Measurements from ENCODE around the gene CTNNA2.
"Not testable (repeated sequence)": the region's sequence is repeated elsewhere in the genome, so short reads cannot be mapped to it uniquely, and the experiment has no call there.

The CTNNA2 gene

GRCh38 chr2:80078290-80079036 lies 565.6 kb downstream of the CTNNA2 start:
- DNase-seq (ENCODE audit: low spot score): no peak

GRCh38 chr2:80080957-80081356 lies 568.1 kb downstream of the CTNNA2 start:
- no peak for DNase-seq (ENCODE audit: low spot score)

DNA sequence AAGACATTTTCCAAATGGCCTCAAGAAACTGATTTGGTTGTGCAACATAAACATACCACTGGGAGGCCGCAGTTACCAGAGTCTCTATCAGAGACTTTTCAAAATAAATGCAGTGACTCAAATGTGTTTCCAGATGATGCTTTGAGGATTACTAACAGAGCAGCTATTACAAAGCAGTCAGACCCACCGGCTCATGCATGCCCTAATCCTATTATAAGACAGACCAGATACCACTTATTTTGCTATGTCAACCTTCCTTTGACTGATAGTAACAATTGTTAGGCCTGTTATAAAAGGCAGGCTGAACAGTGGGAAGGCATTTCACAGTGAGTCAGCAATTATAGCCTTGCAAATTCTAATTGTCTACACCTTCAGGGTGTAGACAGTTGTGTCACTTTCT lies 574.0 kb downstream of the CTNNA2 start:
- DNase-seq (ENCODE audit: low spot score): peak; percentile 73

DNA sequence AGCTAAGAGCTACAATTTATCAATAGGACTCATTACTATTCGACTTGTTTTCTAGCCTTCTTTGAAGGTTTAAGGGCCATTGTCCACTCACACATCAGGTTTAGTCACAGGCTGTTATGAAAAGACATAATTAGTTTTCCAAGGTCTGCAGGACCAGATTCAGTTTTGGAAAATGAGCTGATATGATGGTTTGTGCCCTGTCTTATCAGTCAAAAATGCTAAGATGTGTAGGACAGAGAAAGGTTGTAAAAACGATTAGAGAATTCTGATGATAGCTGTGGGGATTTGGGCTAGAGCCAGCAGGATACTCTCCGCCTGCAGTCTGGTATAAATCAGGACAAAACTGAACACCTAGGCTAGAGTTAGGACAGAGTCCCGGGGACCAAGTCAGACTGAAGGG lies 578.4 kb downstream of the CTNNA2 start:
- no peak for DNase-seq (ENCODE audit: low spot score)

- DNase-seq (ENCODE audit: low spot score): no peak
Observed at GRCh38 chr2:80092474-80092873, 579.6 kb downstream of the CTNNA2 start.

DNA sequence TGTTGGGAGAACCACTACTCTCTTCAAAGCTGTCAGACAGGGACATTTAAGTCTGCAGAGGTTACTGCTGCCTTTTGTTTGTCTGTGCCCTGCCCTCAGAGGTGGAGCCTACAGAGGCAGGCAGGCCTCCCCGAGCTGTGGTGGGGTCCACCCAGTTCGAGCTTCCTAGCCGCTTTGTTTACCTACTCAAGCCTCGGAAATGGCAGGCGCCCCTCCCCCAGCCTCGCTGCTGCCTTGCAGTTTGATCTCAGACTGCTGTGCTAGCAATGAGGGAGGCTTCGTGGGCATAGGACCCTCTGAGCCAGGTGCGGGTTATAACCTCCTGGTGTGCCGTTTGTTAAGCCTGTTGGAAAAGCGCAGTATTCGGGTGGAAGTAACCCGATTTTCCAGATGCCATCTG lies 585.7 kb downstream of the CTNNA2 start:
- DNase-seq (ENCODE audit: low spot score): not testable (repeated sequence)

- peak; percentile 57 for DNase-seq (ENCODE audit: low spot score)
Observed at GRCh38 chr2:80102026-80102425, 589.2 kb downstream of the CTNNA2 start.

DNA sequence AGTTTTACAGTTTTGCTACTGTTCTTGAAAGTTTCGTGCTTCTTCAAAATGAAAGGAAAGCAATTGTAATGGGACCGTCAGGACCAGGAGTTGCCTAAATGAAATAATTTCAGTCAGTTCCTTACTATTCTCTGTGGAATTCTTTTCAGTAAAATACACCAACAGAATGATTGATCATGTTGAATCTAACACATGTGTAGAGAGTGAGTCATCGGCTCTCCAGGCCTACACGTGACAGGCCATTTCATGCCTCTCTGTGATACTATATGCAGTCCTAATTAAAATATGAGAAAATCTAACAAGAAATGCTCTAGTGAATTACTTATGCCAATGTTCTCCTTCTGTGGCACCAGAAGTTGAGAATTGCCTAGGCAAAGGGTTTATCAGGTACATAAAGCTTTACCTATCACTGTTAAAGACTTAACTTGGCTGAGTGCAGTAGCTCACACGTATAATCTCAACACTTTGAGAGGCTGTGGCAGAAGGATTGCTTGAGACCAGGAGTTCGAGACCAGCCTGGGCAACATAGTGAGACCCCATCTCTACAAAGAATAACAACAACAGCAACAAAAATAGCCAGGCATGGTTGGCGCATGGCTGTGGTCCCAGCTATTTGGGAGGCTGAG lies 592.3 kb downstream of the CTNNA2 start:
- peak; percentile 28 for DNase-seq (ENCODE audit: low spot score)

- DNase-seq (ENCODE audit: low spot score): peak; percentile 24
Observed at GRCh38 chr2:80111185-80111584, 598.3 kb downstream of the CTNNA2 start.

- DNase-seq (ENCODE audit: low spot score): no peak
Observed at GRCh38 chr2:80112790-80113189, 599.9 kb downstream of the CTNNA2 start.

DNA sequence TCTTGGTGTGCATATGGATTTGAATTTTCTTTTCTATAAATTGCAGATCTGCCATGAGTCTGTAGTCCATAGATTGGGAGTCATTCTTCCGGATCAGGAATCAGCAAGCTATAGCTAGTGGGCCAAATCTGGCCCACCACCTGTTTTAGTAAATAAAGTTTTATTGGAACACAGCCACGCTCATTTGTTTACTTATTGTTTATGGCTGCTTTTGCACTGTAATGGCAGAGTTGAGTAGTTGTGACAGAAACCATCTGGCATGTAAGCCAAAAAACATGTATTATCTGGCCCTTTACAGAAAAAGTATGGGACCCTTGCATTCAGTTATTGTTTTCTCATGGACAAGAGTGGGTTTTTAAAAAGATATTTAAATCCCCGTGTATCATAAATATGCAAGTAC lies 600.5 kb downstream of the CTNNA2 start:
- no peak for DNase-seq (ENCODE audit: low spot score)

DNA sequence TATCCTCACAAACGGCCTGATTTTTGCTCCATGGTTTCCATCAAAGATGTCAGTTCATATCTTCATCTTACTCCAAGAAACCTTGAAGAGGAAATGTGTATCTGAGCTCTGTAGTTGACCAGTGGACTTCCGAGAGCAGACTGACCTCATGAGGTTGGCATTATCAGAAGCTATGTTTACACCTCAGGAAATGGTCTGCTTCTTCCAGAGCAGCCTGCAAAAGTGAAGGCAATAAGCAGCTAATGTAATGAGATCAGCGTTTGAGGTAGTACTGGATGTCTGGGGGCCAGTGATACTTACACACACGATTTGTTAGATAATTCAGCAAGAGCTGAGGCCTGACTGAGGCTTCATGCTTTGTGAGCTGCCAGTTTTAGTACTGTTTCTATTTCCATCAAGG lies 602.0 kb downstream of the CTNNA2 start:
- DNase-seq (ENCODE audit: low spot score): no peak

GRCh38 chr2:80117401-80117800 lies 604.5 kb downstream of the CTNNA2 start:
- DNase-seq (ENCODE audit: low spot score): no peak

GRCh38 chr2:80120866-80121265 lies 608.0 kb downstream of the CTNNA2 start:
- no peak for DNase-seq (ENCODE audit: low spot score)

DNA sequence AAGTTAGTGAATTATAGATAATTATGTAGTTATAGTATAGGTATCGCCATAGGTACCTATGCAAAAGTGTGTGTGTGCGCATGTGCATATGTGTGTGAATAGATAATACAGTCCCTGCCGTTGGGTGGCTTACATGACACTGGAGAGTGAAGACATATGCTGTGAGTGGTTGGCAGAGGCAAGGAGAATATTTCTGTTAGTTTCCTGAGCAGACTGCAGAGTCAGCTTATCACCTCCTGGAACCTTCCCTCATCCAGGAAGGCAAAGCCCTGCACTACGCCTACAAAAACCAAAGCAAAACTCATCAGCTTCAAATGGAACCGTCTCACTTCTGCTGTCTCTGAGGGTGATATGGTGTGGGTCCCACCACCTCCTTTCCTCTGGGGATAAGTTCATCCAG lies 609.8 kb downstream of the CTNNA2 start:
- DNase-seq (ENCODE audit: low spot score): no peak

- DNase-seq (ENCODE audit: low spot score): peak; percentile 21
Observed at GRCh38 chr2:80126596-80127189, 613.8 kb downstream of the CTNNA2 start.

DNA sequence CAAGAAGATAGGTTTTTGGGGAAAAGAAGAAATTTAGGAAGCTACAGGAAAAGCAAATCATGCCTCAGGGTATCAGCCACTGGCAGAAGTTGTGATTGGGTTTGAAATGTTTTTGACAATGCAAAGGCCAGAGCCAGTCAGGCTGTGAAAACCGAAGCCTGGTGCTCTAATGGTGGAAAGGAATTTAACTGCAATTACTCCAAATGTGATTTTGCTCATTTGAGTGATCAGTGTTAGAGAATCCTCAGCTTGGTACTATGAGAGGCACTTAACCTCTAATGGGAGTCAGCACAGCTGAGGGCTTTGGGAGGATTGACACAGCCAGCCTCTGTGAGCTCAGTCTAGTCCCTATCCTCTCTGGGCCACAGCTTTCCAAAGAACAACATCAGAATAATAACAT lies 615.2 kb downstream of the CTNNA2 start:
- no peak for DNase-seq (ENCODE audit: low spot score)

GRCh38 chr2:80132281-80132680 lies 619.4 kb downstream of the CTNNA2 start:
- no peak for DNase-seq (ENCODE audit: low spot score)

- no peak for DNase-seq (ENCODE audit: low spot score)
Observed at GRCh38 chr2:80135001-80135400, 622.1 kb downstream of the CTNNA2 start.

- no peak for DNase-seq (ENCODE audit: low spot score)
Observed at GRCh38 chr2:80136338-80136737, 623.5 kb downstream of the CTNNA2 start.

DNA sequence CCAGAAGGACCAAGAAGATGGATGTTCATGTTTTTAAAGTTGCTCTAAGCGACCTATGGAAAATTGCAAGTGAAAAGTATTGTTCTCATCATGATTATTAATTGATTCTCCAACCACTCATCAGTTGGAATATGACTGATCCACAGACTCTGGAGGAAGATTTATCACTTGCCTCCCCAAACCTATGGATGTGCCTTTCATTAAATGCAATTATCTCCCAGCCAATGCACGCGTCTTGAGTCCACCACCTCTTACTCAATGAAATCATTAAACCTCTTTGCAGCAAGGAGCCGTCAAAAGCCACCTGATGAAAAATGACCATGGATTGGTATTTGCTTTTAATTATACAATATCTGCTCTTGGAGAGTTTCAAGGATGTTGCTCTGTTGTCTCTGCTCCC lies 626.1 kb downstream of the CTNNA2 start:
- no peak for DNase-seq (ENCODE audit: low spot score)

DNA sequence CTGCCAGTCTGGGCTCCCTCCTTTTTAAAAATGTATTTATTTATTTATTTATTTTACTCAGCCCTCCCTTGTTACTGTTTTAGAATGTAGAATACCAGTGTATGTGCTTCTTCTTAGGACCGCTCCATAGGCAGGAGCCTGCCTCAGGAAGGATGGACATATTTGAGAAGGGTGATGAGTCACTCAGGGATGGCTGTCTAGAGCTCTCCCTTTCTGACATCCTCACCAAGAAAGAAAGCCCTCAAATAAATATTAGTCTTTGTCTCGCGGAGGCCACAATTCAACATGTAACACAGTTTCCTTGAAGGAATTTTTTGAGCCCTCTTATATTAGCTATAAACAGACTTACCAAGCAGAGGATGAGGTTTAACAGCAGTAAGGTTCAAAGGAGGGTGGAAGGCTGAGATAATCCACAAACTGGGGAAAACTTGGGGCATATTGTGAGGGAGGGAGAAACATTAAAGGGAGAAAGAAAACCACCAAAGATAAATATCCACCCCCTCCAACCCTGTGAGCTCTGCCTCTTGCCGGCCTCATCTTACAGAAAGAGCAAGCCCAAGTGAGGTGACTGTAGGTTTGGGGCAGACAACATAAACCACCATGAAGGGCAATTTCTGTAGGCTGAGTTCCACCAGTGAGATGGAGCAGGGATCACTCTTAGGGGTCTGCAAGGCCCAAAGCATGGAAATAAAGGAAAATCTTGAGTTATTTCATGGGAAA lies 628.3 kb downstream of the CTNNA2 start:
- no peak for DNase-seq (ENCODE audit: low spot score)

GRCh38 chr2:80145499-80145898 lies 632.6 kb downstream of the CTNNA2 start:
- no peak for DNase-seq (ENCODE audit: low spot score)

Measured in AG08396 (cell line).